Measurements from ENCODE around the gene ETS1.
A peak's percentile ranks its signal among the peaks of the same experiment; 100 is the strongest.

Gene ETS1

DNA sequence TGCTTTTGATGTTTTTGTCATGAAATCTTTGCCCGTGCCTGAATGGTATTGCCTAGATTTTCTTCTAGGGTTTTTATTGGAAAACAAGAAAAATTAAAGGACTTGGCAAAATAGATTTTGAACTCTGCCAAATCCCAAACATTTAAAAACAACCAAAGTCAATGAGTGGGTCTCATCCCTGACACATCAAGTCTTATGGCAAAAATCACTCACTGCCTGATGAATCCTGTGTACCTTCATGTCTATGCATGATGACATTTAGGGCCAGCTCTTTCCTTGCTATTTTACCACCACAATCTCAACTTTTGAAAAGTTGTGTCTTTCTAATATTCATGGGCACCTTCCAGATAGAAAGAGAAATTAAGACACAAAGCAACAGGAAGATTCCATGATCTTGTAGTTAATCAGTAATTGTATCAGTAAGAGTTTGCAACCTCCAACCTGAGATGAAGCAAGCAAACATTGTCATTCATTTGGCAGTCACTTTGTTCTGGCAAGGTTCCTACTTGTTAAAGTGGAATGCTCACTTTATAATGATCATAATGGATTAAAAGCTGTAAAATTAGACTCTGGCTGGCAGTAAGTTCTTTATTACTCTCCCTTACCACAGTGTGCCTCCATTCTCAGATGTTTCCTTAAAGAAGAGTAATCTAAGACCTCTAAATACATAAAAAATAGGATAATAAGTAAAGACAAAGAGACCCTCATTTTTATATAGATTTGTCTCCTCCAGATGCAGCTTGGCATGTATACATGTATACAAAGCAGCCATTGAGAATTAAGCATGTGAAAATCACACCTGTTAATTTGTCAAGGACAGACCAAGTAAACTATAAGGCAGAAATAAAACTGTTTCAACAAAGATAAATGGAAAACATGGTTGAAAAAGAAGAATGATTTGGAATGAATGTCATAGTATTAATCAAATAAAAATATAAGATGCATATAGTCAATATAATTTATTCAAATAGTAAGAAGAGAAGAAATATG, 51.6 kb downstream of the ETS1 start:
- DNase-seq: no peak

DNA sequence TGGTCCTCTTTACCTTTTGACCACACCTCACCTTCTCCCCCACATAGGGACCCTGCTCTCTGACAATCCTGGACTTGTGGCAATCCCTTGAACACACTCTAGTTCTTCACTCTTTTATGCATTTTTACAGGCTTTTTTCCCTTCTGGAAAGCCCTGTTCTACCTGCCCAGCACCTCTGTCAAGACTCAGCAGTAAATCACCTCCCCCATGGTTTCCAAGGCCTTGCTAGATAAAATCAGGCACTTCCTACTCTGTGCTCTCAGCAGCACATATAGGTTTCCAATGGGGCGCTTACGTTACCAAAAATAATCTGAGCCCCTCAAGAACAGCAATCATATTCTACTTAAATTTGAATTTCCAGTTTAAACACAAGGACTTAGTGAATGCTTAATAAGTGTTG, 53.9 kb downstream of the ETS1 start:
- DNase-seq: no peak

GRCh38 chr11:128532572-128533091, 54.7 kb downstream of the ETS1 start:
- DNase-seq: no peak

DNA sequence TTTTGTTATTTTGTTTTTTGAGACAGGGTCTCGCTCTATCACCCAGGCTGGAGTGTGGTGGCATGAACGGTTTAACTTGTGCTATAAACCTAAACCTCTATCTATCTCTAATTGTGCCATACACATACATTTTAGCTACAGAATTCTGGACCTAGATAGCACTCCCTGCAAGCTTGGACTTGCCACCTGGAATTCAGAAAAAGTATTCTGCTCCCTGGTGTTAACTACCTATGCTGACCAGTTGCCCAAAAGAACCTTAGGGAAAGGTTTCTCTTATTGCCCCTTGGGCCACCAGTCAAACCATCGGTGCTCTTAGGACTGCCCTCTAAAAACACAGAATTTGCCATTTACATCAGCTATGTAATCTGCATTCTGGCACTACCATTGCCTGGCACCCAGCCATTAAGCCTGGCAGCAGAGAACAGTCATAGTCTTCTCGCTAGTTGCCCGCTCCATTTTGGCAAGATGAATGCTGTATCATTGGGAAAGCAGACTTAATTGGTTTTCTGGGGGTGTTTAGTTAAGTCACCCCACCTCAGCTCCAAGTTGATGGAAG, 55.3 kb downstream of the ETS1 start:
- no peak for DNase-seq

GRCh38 chr11:128531588-128531987, 55.8 kb downstream of the ETS1 start:
- no peak for DNase-seq

GRCh38 chr11:128530118-128531074, 57.0 kb downstream of the ETS1 start:
- DNase-seq: no peak

- no peak for DNase-seq
Observed at GRCh38 chr11:128528294-128528693, 59.1 kb downstream of the ETS1 start.

DNA sequence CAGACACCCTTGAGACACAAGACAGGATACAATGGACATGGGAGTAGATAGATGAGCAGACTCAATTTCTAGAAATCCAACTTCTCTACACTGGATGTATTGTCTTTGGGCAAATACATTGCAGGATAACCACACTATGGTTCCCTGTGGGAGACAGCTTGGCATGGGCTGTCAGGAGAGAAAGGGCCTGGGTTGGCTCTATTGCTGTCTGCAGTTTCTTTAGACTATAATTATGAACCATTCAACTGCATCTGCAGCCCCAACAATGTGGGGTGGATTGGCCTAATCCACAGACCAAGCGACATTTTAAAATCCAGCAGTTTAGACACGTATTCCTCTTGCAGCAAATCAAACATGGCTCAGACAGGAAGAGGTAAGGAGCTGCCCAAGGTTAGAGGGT, 60.3 kb downstream of the ETS1 start:
- DNase-seq: no peak

DNA sequence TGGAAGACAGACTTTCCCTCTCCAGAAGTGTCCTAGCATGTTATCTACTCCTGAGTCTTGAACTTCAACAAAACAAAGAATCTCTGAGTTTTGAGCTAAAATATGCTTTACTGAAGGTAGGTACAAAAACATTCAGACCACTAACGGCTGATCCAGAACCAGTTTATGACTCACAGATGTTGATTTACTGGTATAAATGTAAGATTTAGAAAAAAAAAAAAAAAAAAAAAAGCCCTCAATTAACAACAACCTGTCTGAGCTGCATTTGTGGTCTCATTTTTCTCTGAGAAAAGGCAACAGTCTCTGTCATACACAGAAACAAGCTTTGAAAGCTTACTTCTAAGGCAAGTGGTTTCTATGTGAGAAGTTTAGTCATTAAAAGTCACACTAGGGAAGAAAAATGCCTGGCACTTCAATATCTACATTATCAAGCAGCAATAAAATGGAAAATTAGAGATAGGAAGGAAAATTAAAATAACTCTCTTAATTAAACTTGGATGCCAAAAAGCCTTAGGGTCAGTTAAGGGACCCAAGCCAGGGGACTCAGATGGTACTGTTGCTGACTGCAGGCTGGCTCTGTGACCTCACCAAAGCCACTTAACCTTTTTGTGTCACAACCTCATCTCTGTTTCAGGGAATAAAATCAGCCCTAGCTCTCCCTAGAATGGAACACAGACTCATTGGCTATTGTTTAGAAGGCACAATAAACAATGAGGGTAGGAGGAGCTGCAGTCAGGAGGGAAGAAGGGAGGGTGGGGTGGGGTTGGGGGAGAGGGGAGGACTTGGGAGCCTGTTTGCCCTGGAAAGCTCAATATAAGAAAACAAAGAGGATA, 61.7 kb downstream of the ETS1 start:
- DNase-seq: peak; percentile 22

GRCh38 chr11:128524172-128524571, 63.2 kb downstream of the ETS1 start:
- no peak for DNase-seq

GRCh38 chr11:128523641-128524040, 63.7 kb downstream of the ETS1 start:
- no peak for DNase-seq

DNA sequence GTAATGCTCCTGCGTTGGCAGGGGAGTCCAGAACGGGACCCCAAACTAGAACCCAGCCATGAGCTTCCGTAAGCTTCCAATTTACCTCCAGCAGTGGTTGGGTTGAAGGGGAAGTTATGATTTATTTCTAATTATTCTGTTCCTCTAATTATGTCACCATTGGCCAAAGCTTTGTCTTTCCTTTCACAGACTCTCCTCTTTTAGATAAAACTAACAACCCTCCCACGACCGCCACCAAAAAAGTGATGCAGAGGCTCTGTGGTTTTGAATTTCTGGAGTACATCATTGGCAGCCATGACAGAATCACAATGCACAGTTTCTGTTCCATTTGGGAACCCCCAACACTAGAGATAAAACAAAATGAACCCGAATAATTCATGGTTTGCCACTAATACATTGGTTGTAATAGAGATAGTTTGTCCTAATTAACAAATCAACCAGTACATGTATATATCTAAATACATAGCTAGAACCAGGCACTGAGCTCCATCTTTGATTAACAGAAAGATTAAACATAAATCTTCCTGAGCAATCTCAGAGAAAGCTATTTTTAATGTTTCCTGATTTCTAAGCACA, 64.3 kb downstream of the ETS1 start:
- DNase-seq: peak; percentile 43

DNA sequence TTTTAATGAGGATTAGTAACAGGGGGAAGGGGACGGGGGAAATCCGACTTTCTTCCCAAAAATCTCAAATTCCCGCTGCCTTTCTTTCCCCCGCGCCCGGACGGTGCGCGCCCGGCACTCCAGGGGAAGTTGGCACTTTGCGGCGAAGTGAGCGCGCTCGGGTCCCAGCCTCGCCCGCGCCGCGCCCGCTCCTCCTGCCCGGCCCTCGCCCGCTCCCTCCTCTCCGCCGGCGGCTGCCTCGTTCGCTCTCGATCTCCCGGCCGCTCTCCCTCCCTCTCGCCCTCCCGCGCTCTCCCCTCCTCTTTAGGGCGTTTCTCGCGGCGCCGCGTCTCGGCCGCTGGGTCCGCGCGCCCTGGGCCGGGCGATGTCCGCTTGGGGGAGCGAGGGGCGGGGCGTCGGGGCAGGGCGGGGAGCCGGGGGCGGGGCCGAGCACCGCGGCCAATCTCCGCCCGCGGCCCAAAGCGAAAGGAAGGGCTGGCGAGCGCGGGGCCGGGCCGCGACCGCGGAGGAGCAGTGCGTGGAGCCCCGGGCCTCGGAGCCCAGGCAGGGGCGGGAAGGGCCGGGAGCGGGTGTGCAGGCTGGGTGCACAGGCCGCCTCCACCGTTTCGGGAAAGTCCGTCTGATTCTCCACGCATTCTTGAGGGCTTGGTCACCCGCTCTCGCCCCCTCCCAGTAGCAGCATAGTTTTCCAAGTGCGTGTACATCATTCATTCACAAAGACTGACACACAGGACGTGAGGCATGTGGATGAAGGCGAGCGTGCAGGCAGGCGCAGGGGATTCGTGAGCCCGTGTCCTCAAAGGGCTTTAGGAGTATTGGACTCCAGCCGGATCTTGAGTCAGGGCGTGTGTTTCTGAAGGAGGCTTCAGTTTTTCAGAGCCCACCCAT, 65.1 kb downstream of the ETS1 start:
- DNase-seq: peak; percentile 87

GRCh38 chr11:128521682-128522054, 65.7 kb downstream of the ETS1 start:
- no peak for DNase-seq

GRCh38 chr11:128520888-128521681, 66.3 kb downstream of the ETS1 start:
- DNase-seq: no peak

GRCh38 chr11:128520206-128520887, 67.0 kb downstream of the ETS1 start:
- DNase-seq: no peak

DNA sequence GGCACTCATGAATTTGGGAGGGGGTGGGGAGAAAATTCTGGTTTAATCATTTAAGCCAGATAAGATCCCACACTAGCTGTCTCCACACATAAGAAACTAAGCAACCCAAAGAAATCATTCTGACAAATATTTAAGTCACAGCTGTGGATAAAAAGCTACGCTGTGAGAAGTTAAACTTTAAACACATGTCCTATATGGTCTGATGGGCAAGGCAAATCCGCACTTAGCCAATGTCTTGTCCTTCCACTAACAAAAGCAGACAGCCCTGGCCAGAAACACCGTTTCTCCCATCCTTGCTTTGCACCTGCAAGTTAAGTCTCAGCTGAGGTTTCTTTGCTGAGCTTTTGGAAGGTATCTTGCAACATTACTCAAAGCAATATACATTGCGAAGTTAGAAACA, 68.0 kb downstream of the ETS1 start:
- DNase-seq: no peak

GRCh38 chr11:128518493-128519207, 68.7 kb downstream of the ETS1 start:
- DNase-seq: no peak
